Stimulated activated naive CD8-positive, alpha-beta T cell treated with anti-CD3 and anti-CD28 coated beads, Interleukin-15, Interleukin-2, amounts not matched to agents 100 ng/mL and 50 ng/mL, for 24 hours (primary cell): ENCODE results near the gene SFMBT1.

Source experiments
- H3K27ac Mint-ChIP-seq: one replicate; pipeline ENCODE4 v1.8.0; 2021; ENCODE audit warnings: mild to moderate bottlenecking, mixed read lengths
- H3K27me3 Mint-ChIP-seq: one replicate; pipeline ENCODE4 v1.8.0; 2021; ENCODE audit warnings: mixed read lengths
- H3K36me3 Mint-ChIP-seq: one replicate; pipeline ENCODE4 v1.8.0; 2021; ENCODE audit warnings: low read depth, mixed read lengths
- H3K4me1 Mint-ChIP-seq: one replicate; pipeline ENCODE4 v1.8.0; 2021; ENCODE audit warnings: low read depth, mixed read lengths
- H3K4me3 Mint-ChIP-seq: one replicate; pipeline ENCODE4 v1.8.0; 2021; ENCODE audit warnings: mild to moderate bottlenecking, mixed read lengths
- H3K9me3 Mint-ChIP-seq: one replicate; pipeline ENCODE4 v1.8.0; 2021; ENCODE audit warnings: mixed read lengths

SFMBT1 gene

GRCh38 chr3:52904552-52904951 lies 141.3 kb downstream of the SFMBT1 start:
- H3K27ac Mint-ChIP-seq, result no peak overlapping the region
- no peaks in the 10 kb centered on the region for H3K27me3 Mint-ChIP-seq
- H3K4me3 Mint-ChIP-seq, result no peak overlapping the region
- no peaks in the 10 kb centered on the region for H3K4me1 Mint-ChIP-seq
- H3K9me3 Mint-ChIP-seq, result no peaks in the 10 kb centered on the region
- H3K36me3 Mint-ChIP-seq, result peaks cover 35% of the 10 kb centered on the region

GRCh38 chr3:52904000-52904399 lies 141.9 kb downstream of the SFMBT1 start:
- H3K9me3 Mint-ChIP-seq, result no peaks in the 10 kb centered on the region
- H3K4me3 Mint-ChIP-seq, result no peak overlapping the region
- H3K27me3 Mint-ChIP-seq, result no peaks in the 10 kb centered on the region
- H3K36me3 Mint-ChIP-seq, result peaks cover 35% of the 10 kb centered on the region
- H3K4me1 Mint-ChIP-seq, result no peaks in the 10 kb centered on the region
- H3K27ac Mint-ChIP-seq, result no peak overlapping the region

GRCh38 chr3:52897130-52898122 lies 148.4 kb downstream of the SFMBT1 start, which contains the start of gene STIMATE:
TSS of gene STIMATE (minus strand) at chr3:52897548. CDS start at chr3:52897450, 98 bp downstream.
- Mint-ChIP-seq H3K4me3 (peak within 1 kb of the TSS; percentile 99), H3K27me3 (no peaks in the 10 kb centered on the region), H3K9me3 (no peaks in the 10 kb centered on the region), H3K36me3 (peaks cover 17% of the 10 kb centered on the region), H3K4me1 (peaks cover 49% of the 10 kb centered on the region), H3K27ac (peak within 1 kb of the TSS; percentile 94)

DNA sequence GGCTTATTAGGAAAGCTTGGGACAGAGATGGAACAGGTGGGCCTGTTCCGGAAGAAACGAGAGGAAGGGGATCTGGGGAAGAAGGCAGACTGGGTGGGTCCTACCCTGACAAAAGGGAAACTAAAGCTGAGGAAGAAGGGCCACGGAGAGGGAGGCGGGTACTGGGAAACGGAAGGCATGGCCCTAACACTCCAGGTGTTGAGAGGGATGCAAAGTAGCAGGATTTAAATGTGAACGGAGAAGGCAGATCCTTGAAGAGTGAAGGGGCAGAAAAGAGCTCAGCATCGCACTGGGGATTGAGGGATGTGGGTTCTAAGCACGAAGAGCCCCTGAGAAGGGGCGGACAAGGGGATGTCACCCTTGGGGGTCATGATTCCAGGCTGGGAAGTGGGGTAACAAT lies 149.3 kb downstream of the SFMBT1 start:
- Mint-ChIP-seq H3K4me3 (peak overlapping the region; percentile 99), H3K36me3 (peaks cover 17% of the 10 kb centered on the region), H3K4me1 (peaks cover 57% of the 10 kb centered on the region), H3K9me3 (no peaks in the 10 kb centered on the region), H3K27ac (peak overlapping the region; percentile 94), H3K27me3 (no peaks in the 10 kb centered on the region)

- Mint-ChIP-seq H3K4me1 (peaks cover 62% of the 10 kb centered on the region), H3K27ac (peak overlapping the region; percentile 10), H3K4me3 (peak overlapping the region; percentile 99), H3K27me3 (no peaks in the 10 kb centered on the region), H3K36me3 (peaks cover 17% of the 10 kb centered on the region), H3K9me3 (no peaks in the 10 kb centered on the region)
Observed at GRCh38 chr3:52896151-52896550, 149.7 kb downstream of the SFMBT1 start.

DNA sequence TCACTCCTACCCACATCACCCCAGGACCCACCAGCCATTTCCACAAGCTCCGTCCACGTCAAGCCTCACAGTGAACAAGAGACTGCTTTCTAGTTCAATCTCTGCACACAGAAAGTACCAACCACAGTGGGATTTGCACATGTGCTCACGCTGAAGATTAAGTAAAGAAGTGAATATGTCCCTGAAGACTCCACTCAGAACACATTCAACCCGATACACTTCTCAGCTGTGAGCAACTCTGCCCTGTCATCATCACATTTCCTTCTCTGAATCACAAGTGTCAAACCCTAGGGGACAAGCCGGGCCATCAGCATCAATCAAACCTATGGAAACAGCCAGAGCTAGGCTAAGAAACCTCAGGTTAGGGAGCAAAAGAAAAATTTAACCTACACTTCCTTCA lies 150.5 kb downstream of the SFMBT1 start:
- H3K4me1 Mint-ChIP-seq, result peaks cover 69% of the 10 kb centered on the region
- H3K4me3 Mint-ChIP-seq, result peak overlapping the region; percentile 99
- peak overlapping the region; percentile 12 for H3K27ac Mint-ChIP-seq
- no peaks in the 10 kb centered on the region for H3K27me3 Mint-ChIP-seq
- H3K36me3 Mint-ChIP-seq, result peaks cover 17% of the 10 kb centered on the region
- H3K9me3 Mint-ChIP-seq, result no peaks in the 10 kb centered on the region

- peak overlapping the region; percentile 12 for H3K27ac Mint-ChIP-seq
- H3K4me3 Mint-ChIP-seq, result peak overlapping the region; percentile 99
- H3K9me3 Mint-ChIP-seq, result no peaks in the 10 kb centered on the region
- H3K27me3 Mint-ChIP-seq, result no peaks in the 10 kb centered on the region
- H3K36me3 Mint-ChIP-seq, result peaks cover 22% of the 10 kb centered on the region
- H3K4me1 Mint-ChIP-seq, result peaks cover 76% of the 10 kb centered on the region
Observed at GRCh38 chr3:52894756-52895155, 151.1 kb downstream of the SFMBT1 start.

DNA sequence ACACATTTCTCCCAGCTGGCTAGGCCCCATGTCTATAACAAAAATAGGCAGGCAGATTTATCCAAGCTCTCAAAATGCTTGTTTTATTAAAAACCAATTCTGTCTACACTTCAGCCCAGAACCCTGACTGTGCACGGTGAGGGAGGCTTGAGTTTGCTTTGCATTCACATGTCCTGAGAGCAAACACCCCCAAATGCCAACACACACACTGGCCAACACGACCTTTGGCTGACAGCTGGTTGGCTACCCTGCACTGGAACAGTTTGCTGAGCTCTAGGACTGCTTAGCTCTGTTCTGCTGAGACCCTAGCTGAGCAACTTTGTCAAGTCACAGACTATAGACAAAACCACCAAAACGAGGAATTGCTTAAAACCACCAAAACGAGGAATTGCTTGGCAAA lies 152.2 kb downstream of the SFMBT1 start:
- Mint-ChIP-seq H3K9me3 (no peaks in the 10 kb centered on the region), H3K4me1 (peaks cover 80% of the 10 kb centered on the region), H3K4me3 (peak overlapping the region; percentile 58), H3K27me3 (no peaks in the 10 kb centered on the region), H3K36me3 (peaks cover 22% of the 10 kb centered on the region), H3K27ac (peak overlapping the region; percentile 85)

GRCh38 chr3:52892625-52893311 lies 153.1 kb downstream of the SFMBT1 start:
- peak overlapping the region; percentile 58 for H3K4me3 Mint-ChIP-seq
- H3K36me3 Mint-ChIP-seq, result peaks cover 22% of the 10 kb centered on the region
- H3K27ac Mint-ChIP-seq, result peak overlapping the region; percentile 85
- H3K9me3 Mint-ChIP-seq, result no peaks in the 10 kb centered on the region
- no peaks in the 10 kb centered on the region for H3K27me3 Mint-ChIP-seq
- H3K4me1 Mint-ChIP-seq, result peaks cover 75% of the 10 kb centered on the region

GRCh38 chr3:52892290-52892624 lies 153.6 kb downstream of the SFMBT1 start:
- Mint-ChIP-seq H3K9me3 (no peaks in the 10 kb centered on the region), H3K27me3 (no peaks in the 10 kb centered on the region), H3K27ac (peak overlapping the region; percentile 85), H3K36me3 (peaks cover 22% of the 10 kb centered on the region), H3K4me1 (peaks cover 75% of the 10 kb centered on the region), H3K4me3 (peak overlapping the region; percentile 58)

DNA sequence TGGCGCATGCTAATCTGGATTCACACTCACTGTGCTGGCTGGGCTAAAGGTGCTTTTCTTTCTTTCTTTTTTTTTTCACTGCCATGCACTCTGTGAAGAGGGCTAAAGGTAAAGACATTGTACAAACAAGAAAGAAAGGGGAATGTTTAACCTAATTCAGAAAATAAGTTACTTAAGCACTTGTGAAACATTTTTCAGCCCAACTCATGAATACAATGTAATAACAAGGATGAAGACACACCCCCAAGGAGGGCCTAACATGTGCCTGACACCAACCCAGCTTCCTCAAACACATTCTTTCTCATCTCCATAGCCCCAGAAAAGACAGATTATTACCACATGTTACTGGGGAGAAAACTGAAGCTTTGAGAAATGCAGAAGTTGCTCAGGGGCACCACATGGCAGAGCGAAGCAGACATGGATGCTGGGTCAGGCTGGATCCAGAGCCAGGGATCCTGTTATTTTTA lies 154.2 kb downstream of the SFMBT1 start:
- no peaks in the 10 kb centered on the region for H3K9me3 Mint-ChIP-seq
- H3K27ac Mint-ChIP-seq, result peak overlapping the region; percentile 85
- H3K4me3 Mint-ChIP-seq, result peak overlapping the region; percentile 42
- no peaks in the 10 kb centered on the region for H3K27me3 Mint-ChIP-seq
- peaks cover 25% of the 10 kb centered on the region for H3K36me3 Mint-ChIP-seq
- peaks cover 73% of the 10 kb centered on the region for H3K4me1 Mint-ChIP-seq

DNA sequence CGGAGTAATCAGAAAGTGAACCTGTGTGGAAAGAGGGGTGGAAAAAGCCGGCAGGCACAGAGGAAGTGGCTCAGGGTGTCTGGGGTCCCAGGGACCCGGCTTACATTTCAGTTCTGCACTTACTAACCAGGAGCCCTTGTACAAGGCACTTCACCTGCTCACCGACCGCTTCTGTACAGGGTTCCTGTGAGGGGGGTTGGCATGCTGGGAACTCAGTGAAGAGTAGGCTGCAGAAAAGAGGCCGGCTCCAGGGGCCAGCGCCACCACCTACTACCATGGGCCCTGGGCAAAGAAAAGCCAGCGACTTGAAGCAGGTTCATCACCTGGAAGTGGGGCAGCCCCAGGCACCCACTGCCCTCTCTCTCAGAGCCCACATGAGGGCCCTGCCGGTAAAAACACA lies 154.7 kb downstream of the SFMBT1 start:
- Mint-ChIP-seq H3K27ac (peak overlapping the region; percentile 85), H3K4me3 (peak overlapping the region; percentile 42), H3K36me3 (peaks cover 29% of the 10 kb centered on the region), H3K9me3 (no peaks in the 10 kb centered on the region), H3K27me3 (no peaks in the 10 kb centered on the region), H3K4me1 (peaks cover 68% of the 10 kb centered on the region)

GRCh38 chr3:52890735-52891134 lies 155.1 kb downstream of the SFMBT1 start:
- Mint-ChIP-seq H3K4me3 (peak overlapping the region; percentile 47), H3K9me3 (no peaks in the 10 kb centered on the region), H3K27ac (peak overlapping the region; percentile 85), H3K4me1 (peaks cover 64% of the 10 kb centered on the region), H3K36me3 (peaks cover 31% of the 10 kb centered on the region), H3K27me3 (no peaks in the 10 kb centered on the region)

- Mint-ChIP-seq H3K27ac (no peak overlapping the region), H3K36me3 (peaks cover 35% of the 10 kb centered on the region), H3K9me3 (peaks cover 4% of the 10 kb centered on the region), H3K27me3 (no peaks in the 10 kb centered on the region), H3K4me3 (no peak overlapping the region), H3K4me1 (peaks cover 55% of the 10 kb centered on the region)
Observed at GRCh38 chr3:52889901-52890300, 156.0 kb downstream of the SFMBT1 start.

GRCh38 chr3:52887166-52887565 lies 158.7 kb downstream of the SFMBT1 start:
- no peaks in the 10 kb centered on the region for H3K27me3 Mint-ChIP-seq
- H3K27ac Mint-ChIP-seq, result no peak overlapping the region
- H3K9me3 Mint-ChIP-seq, result peaks cover 8% of the 10 kb centered on the region
- peaks cover 23% of the 10 kb centered on the region for H3K36me3 Mint-ChIP-seq
- H3K4me3 Mint-ChIP-seq, result no peak overlapping the region
- peaks cover 28% of the 10 kb centered on the region for H3K4me1 Mint-ChIP-seq
